Liver (tissue), 9 donors: ENCODE data around the gene MRPS12. TPM values are rescaled to one million over a fixed set of nuclear protein-coding genes. Genes with fewer than 3 reads are reported as not detected.
"Not testable (repeated sequence)": the region's sequence is repeated elsewhere in the genome, so short reads cannot be mapped to it uniquely, and the experiment has no call there.

Experiments
- DNase-seq: peaks from one replicate; pipeline ENCODE4 v3.0.0-alpha.2; 2017; ENCODE audit warnings: low spot score
- H3K27ac ChIP-seq, 2 donors: one replicate each; pipeline ENCODE4 v1.7.0; 2013; ENCODE audit warnings: inconsistent platforms in 2 of 2, low read length in 2 of 2, control low read depth in 1 of 2, low read depth in 1 of 2, mild to moderate bottlenecking in 1 of 2
- H3K27me3 ChIP-seq, 4 donors: one replicate each; pipeline versions ENCODE4 v1.6.1 to v1.7.0; 2013; ENCODE audit warnings: low read length in 3 of 4, inconsistent platforms in 1 of 4, mild to moderate bottlenecking in 1 of 4, moderate library complexity in 1 of 4; ENCODE audit not compliant: control insufficient read depth in 4 of 4, insufficient read depth in 4 of 4
- H3K36me3 ChIP-seq, 4 donors: one replicate each; pipeline versions ENCODE4 v1.6.1 to v1.7.0; 2013; ENCODE audit warnings: low read length in 3 of 4, mild to moderate bottlenecking in 3 of 4, low read depth in 1 of 4, moderate library complexity in 1 of 4; ENCODE audit not compliant: control insufficient read depth in 4 of 4, insufficient read depth in 3 of 4
- H3K4me1 ChIP-seq, 4 donors: one replicate each; pipeline versions ENCODE4 v1.6.1 to v1.7.0; 2013; ENCODE audit warnings: low read length in 3 of 4, mild to moderate bottlenecking in 3 of 4, moderate library complexity in 1 of 4; ENCODE audit not compliant: control insufficient read depth in 4 of 4, insufficient read depth in 4 of 4
- H3K4me3 ChIP-seq, 3 donors: one replicate each; pipeline versions ENCODE4 v1.6.1 to v1.7.0; 2013; ENCODE audit warnings: low read length in 3 of 3, control low read depth in 1 of 3, low read depth in 1 of 3, mild to moderate bottlenecking in 1 of 3
- H3K9ac ChIP-seq, 2 donors: one replicate each; pipeline ENCODE4 v1.7.0; 2013; ENCODE audit warnings: low read length in 2 of 2, mild to moderate bottlenecking in 2 of 2, moderate library complexity in 2 of 2, control low read depth in 1 of 2, low read depth in 1 of 2
- H3K9me3 ChIP-seq, 4 donors: one replicate each; pipeline versions ENCODE4 v1.6.1 to v1.7.0; 2013; ENCODE audit warnings: low read length in 3 of 4; ENCODE audit not compliant: control insufficient read depth in 4 of 4
- FOXA1 ChIP-seq: IDR thresholded peaks from 2 replicates; pipeline ENCODE4 v1.6.1; 2016; ENCODE audit warnings: antibody characterized with exemption
- FOXA2 ChIP-seq: IDR thresholded peaks from 2 replicates; pipeline ENCODE4 v1.6.1; 2016; ENCODE audit warnings: antibody characterized with exemption
- GABPA ChIP-seq, 2 donors: IDR thresholded peaks in 1 of 2; conservative IDR thresholded peaks in 1 of 2; 2 replicates each; pipeline ENCODE4 v1.6.1; 2016; ENCODE audit warnings: antibody characterized with exemption in 2 of 2, mild to moderate bottlenecking in 1 of 2, moderate library complexity in 1 of 2
- HNF4A ChIP-seq, 2 donors: conservative IDR thresholded peaks; 2 replicates each; pipeline ENCODE4 v1.6.1; 2016; ENCODE audit warnings: antibody characterized with exemption in 2 of 2, mild to moderate bottlenecking in 2 of 2
- HNF4G ChIP-seq: IDR thresholded peaks from 2 replicates; pipeline ENCODE4 v1.6.1; 2016; ENCODE audit warnings: antibody characterized with exemption
- JUND ChIP-seq, 2 donors: IDR thresholded peaks; 2 replicates each; pipeline ENCODE4 v1.6.1; 2016; ENCODE audit warnings: antibody characterized with exemption in 2 of 2
- NR2F2 ChIP-seq: IDR thresholded peaks from 2 replicates; pipeline ENCODE4 v1.6.1; 2016; ENCODE audit warnings: antibody characterized with exemption
- RAD21 ChIP-seq, 2 donors: IDR thresholded peaks; 2 replicates each; pipeline ENCODE4 v1.6.1; 2016; ENCODE audit warnings: antibody characterized with exemption in 2 of 2, mild to moderate bottlenecking in 2 of 2
- RXRA ChIP-seq, 2 donors: IDR thresholded peaks; 2 replicates each; pipeline ENCODE4 v1.6.1; 2017 to 2018; ENCODE audit warnings: antibody characterized with exemption in 2 of 2, mild to moderate bottlenecking in 1 of 2
- SP1 ChIP-seq: IDR thresholded peaks from 2 replicates; pipeline ENCODE4 v1.6.1; 2018; ENCODE audit warnings: antibody characterized with exemption, mild to moderate bottlenecking
- TAF1 ChIP-seq: conservative IDR thresholded peaks from 2 replicates; pipeline ENCODE4 v1.6.1; 2016; ENCODE audit warnings: antibody characterized with exemption, mild to moderate bottlenecking
- YY1 ChIP-seq: IDR thresholded peaks from 2 replicates; pipeline ENCODE4 v1.6.1; 2016; ENCODE audit warnings: antibody characterized with exemption, mild to moderate bottlenecking
- WGBS: extraction: QIAGEN DNeasy Blood & Tissue Kit; methylation state at CpG from one replicate; pipeline ENCODE4 v1.1.7; 2013; 5-methylcytosine and 5-hydroxymethylcytosine counted together
- polyA plus RNA-seq, 2 donors: library from polyadenylated mRNA; stranded (reverse) in 1 of 2; unstranded in 1 of 2; fragments of 200-250 nt in 1 of 2; fragments of >200 nt in 1 of 2; fragmentation: Nextera tagmentation in 1 of 2; extraction: Ambion mirVana in 1 of 2; gene quantifications; one replicate each; pipeline versions ENCODE4 v1.2.1 to v1.2.3, GENCODE V29; 2013 to 2015
- total RNA-seq, 2 donors: library from RNA; depleted of rRNA; stranded (reverse); fragments of >200 nt; gene quantifications; one replicate each; pipeline ENCODE4 v1.2.3, GENCODE V29; 2014
- TF ChIP-seq, protein P1 (sequence below): IDR thresholded peaks from 2 replicates; pipeline ENCODE4 v1.6.1; 2016; ENCODE audit warnings: antibody characterized with exemption, mild to moderate bottlenecking
- TF ChIP-seq, protein P2 (sequence below): IDR thresholded peaks from 2 replicates; pipeline ENCODE4 v1.6.1; 2016; ENCODE audit warnings: antibody characterized with exemption
- donor health status: healthy.
- donor health status: healthy.
- donor health status: healthy.
- donor health status: healthy.
- donor health status: healthy.

Gene MRPS12
- 10 to 100 TPM; 19.0 to 20.2 TPM for total RNA-seq
- 10 to 100 TPM; 59.6 to 62.0 TPM for polyA plus RNA-seq

GRCh38 chr19:38930776-38931520 lies at the start of gene MRPS12:
Gene MRPS12, plus strand, starts transcription at chr19:38930944. Its CDS starts 351 bp downstream, at chr19:38931295.
- TF ChIP-seq NR2F2 (peak; percentile 3), FOXA1 (no peak), HNF4A (conservative IDR thresholded peaks at IDR 0.05) (no peak), TAF1 (no peak), GABPA (IDR thresholded peaks at IDR 0.05 in 1 of 2, conservative IDR thresholded peaks at IDR 0.05 in 1 of 2) (peak in 1 of 2 donors; percentile 81), FOXA2 (no peak), SP1 (peak; percentile 72), RAD21 (IDR thresholded peaks at IDR 0.05) (no peak), RXRA (IDR thresholded peaks at IDR 0.05) (peak; percentile 39 to 53), HNF4G (no peak), JUND (IDR thresholded peaks at IDR 0.05) (no peak)
- TF ChIP-seq, protein P1, sequence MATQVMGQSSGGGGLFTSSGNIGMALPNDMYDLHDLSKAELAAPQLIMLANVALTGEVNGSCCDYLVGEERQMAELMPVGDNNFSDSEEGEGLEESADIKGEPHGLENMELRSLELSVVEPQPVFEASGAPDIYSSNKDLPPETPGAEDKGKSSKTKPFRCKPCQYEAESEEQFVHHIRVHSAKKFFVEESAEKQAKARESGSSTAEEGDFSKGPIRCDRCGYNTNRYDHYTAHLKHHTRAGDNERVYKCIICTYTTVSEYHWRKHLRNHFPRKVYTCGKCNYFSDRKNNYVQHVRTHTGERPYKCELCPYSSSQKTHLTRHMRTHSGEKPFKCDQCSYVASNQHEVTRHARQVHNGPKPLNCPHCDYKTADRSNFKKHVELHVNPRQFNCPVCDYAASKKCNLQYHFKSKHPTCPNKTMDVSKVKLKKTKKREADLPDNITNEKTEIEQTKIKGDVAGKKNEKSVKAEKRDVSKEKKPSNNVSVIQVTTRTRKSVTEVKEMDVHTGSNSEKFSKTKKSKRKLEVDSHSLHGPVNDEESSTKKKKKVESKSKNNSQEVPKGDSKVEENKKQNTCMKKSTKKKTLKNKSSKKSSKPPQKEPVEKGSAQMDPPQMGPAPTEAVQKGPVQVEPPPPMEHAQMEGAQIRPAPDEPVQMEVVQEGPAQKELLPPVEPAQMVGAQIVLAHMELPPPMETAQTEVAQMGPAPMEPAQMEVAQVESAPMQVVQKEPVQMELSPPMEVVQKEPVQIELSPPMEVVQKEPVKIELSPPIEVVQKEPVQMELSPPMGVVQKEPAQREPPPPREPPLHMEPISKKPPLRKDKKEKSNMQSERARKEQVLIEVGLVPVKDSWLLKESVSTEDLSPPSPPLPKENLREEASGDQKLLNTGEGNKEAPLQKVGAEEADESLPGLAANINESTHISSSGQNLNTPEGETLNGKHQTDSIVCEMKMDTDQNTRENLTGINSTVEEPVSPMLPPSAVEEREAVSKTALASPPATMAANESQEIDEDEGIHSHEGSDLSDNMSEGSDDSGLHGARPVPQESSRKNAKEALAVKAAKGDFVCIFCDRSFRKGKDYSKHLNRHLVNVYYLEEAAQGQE: no peak
- TF ChIP-seq, protein P2, sequence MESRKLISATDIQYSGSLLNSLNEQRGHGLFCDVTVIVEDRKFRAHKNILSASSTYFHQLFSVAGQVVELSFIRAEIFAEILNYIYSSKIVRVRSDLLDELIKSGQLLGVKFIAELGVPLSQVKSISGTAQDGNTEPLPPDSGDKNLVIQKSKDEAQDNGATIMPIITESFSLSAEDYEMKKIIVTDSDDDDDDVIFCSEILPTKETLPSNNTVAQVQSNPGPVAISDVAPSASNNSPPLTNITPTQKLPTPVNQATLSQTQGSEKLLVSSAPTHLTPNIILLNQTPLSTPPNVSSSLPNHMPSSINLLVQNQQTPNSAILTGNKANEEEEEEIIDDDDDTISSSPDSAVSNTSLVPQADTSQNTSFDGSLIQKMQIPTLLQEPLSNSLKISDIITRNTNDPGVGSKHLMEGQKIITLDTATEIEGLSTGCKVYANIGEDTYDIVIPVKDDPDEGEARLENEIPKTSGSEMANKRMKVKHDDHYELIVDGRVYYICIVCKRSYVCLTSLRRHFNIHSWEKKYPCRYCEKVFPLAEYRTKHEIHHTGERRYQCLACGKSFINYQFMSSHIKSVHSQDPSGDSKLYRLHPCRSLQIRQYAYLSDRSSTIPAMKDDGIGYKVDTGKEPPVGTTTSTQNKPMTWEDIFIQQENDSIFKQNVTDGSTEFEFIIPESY: no peak
- no peaks in the 10 kb centered on the region for H3K9me3 ChIP-seq

GRCh38 chr19:38883286-38883685 lies 47.5 kb upstream of the MRPS12 start:
- no peak for DNase-seq
- Histone ChIP-seq H3K27ac (no peak overlapping the region), H3K9ac (no peak overlapping the region), H3K9me3 (no peaks in the 10 kb centered on the region), H3K36me3 (peaks cover 6 to 21% (median 7%) of the 10 kb centered on the region in 4 donors), H3K4me1 (peaks cover 0 to 6% (median 3%) of the 10 kb centered on the region in 4 donors), H3K27me3 (no peaks in the 10 kb centered on the region), H3K4me3 (no peak overlapping the region)
- WGBS: 93% methylated on average over 9 of the region's 9 CpGs
- no peak for TF ChIP-seq FOXA1
- no peak for TF ChIP-seq NR2F2
- TF ChIP-seq GABPA (IDR thresholded peaks at IDR 0.05 in 1 of 2, conservative IDR thresholded peaks at IDR 0.05 in 1 of 2): no peak
- TF ChIP-seq YY1: no peak
- TF ChIP-seq, protein P1: no peak

More at GRCh38 chr19:38930776-38931520, at the start of gene MRPS12:
- H3K4me3 ChIP-seq: peak within 1 kb of the TSS; percentile 77 to 99 (median 94)
- DNase-seq: peak; percentile 99
- H3K27me3 ChIP-seq: no peaks in the 10 kb centered on the region
- H3K27ac ChIP-seq: peak within 1 kb of the TSS; percentile 85 to 86
- peaks cover 7 to 33% (median 26%) of the 10 kb centered on the region in 4 donors for H3K4me1 ChIP-seq
- H3K36me3 ChIP-seq: peaks cover 0 to 6% (median 3%) of the 10 kb centered on the region in 4 donors
- peak within 1 kb of the TSS; percentile 48 to 99 for H3K9ac ChIP-seq
- under 1% methylated on average over 40 of the region's 40 CpGs for WGBS

GRCh38 chr19:38884691-38885090 lies 46.1 kb upstream of the MRPS12 start:
- H3K4me3 ChIP-seq, H3K9me3 ChIP-seq, H3K27ac ChIP-seq, H3K4me1 ChIP-seq, H3K9ac ChIP-seq, H3K27me3 ChIP-seq, DNase-seq: not testable (repeated sequence)
- WGBS: 96% methylated on average over 3 of the region's 3 CpGs
- peaks cover 9 to 32% (median 16%) of the 10 kb centered on the region in 4 donors for H3K36me3 ChIP-seq
